GM12873 (cell line): Measurements from ENCODE around the gene BUD23.

ENCODE experiments used
- CTCF ChIP-seq: IDR thresholded peaks from 2 replicates; pipeline ENCODE4 v1.5.1; 2012; ENCODE audit warnings: low read depth, mild to moderate bottlenecking, moderate library complexity, low read length, control low read depth; ENCODE audit not compliant: insufficient read depth; ENCODE audit errors: missing control alignments

The BUD23 gene

GRCh38 chr7:73683056-73683787, at the start of gene BUD23, which contains the start of gene DNAJC30:
Gene BUD23 (plus strand): TSS chr7:73683597. CDS start chr7:73683626, 29 bp downstream.
Gene DNAJC30 (minus strand): TSS chr7:73683453. CDS start chr7:73683423, 30 bp downstream.
- no peak for TF ChIP-seq CTCF

GRCh38 chr7:73633844-73634243, 49.6 kb upstream of the BUD23 start:
- TF ChIP-seq CTCF = no peak

- TF ChIP-seq CTCF = no peak
Measured at GRCh38 chr7:73635428-73636200, 47.8 kb upstream of the BUD23 start.

GRCh38 chr7:73638911-73639310, 44.5 kb upstream of the BUD23 start:
- TF ChIP-seq CTCF = no peak

GRCh38 chr7:73642834-73643233, 40.6 kb upstream of the BUD23 start:
- TF ChIP-seq CTCF = no peak

GRCh38 chr7:73644688-73645286, 38.6 kb upstream of the BUD23 start:
- no peak for TF ChIP-seq CTCF

- no peak for TF ChIP-seq CTCF
Measured at GRCh38 chr7:73645643-73646174, 37.7 kb upstream of the BUD23 start.
